SJCRH30 (cell line): ENCODE data around the gene GABBR2. TPM values are rescaled to one million over a fixed set of nuclear protein-coding genes. Genes with fewer than 3 reads are reported as not detected.
"Not testable (repeated sequence)": the region's sequence is repeated elsewhere in the genome, so short reads cannot be mapped to it uniquely, and the experiment has no call there.

Experiments
- DNase-seq, 2 experiments: peaks; one replicate each; pipeline ENCODE4 v3.0.0-alpha.2; 2015 to 2020
- H3K27ac ChIP-seq: fragments of 250-450 bp; sonication (Bioruptor Pico); 2 replicates; pipeline ENCODE4 v1.5.1; 2020; ENCODE audit warnings: mild to moderate bottlenecking, moderate library complexity
- H3K27me3 ChIP-seq: fragments of 250-450 bp; sonication (Bioruptor Pico); 2 replicates; pipeline ENCODE4 v1.5.1; 2020; ENCODE audit warnings: mild to moderate bottlenecking, moderate library complexity
- H3K36me3 ChIP-seq: fragments of 250-450 bp; sonication (Bioruptor Pico); 2 replicates; pipeline ENCODE4 v1.5.1; 2020; ENCODE audit warnings: mild to moderate bottlenecking, moderate library complexity
- H3K4me1 ChIP-seq: fragments of 250-450 bp; sonication (Bioruptor Pico); 2 replicates; pipeline ENCODE4 v1.5.1; 2020; ENCODE audit warnings: mild to moderate bottlenecking, moderate library complexity
- H3K4me3 ChIP-seq: fragments of 250-450 bp; sonication (Bioruptor Pico); 2 replicates; pipeline ENCODE4 v1.5.1; 2020; ENCODE audit warnings: mild to moderate bottlenecking, moderate library complexity
- H3K9me3 ChIP-seq: fragments of 250-450 bp; sonication (Bioruptor Pico); replicated peaks from 2 replicates; pipeline ENCODE4 v1.5.1; 2020; ENCODE audit warnings: mild to moderate bottlenecking, moderate library complexity
- total RNA-seq: library from RNA; depleted of rRNA; stranded (reverse); fragments of >200 nt; shearing (Covaris generic); gene quantifications from 2 replicates; pipeline ENCODE4 v1.2.3, GENCODE V29; 2014

GABBR2 gene
- total RNA-seq, 1 experiment from 2014 or later, result not detected

GRCh38 chr9:98686961-98687855 is 21.5 kb downstream of the GABBR2 start:
- H3K27me3 ChIP-seq, result no peaks in the 10 kb centered on the region; the same call in 1 of the 2 replicates
- H3K4me3 ChIP-seq, result no peak overlapping the region
- no peaks in the 10 kb centered on the region for H3K36me3 ChIP-seq
- H3K9me3 ChIP-seq, result no peaks in the 10 kb centered on the region
- H3K4me1 ChIP-seq, result no peaks in the 10 kb centered on the region
- H3K27ac ChIP-seq, result no peak overlapping the region
- no peak for DNase-seq

GRCh38 chr9:98684816-98685215 is 23.9 kb downstream of the GABBR2 start:
- H3K36me3 ChIP-seq, H3K4me3 ChIP-seq, H3K9me3 ChIP-seq, H3K4me1 ChIP-seq, DNase-seq, H3K27ac ChIP-seq, H3K27me3 ChIP-seq: not testable (repeated sequence)

GRCh38 chr9:98678244-98678842 is 30.4 kb downstream of the GABBR2 start:
- no peaks in the 10 kb centered on the region for H3K36me3 ChIP-seq
- H3K4me3 ChIP-seq, result no peak overlapping the region
- H3K27me3 ChIP-seq, result peaks cover 4% of the 10 kb centered on the region; the same call in 1 of the 2 replicates
- no peak overlapping the region for H3K27ac ChIP-seq
- DNase-seq, result no peak
- H3K9me3 ChIP-seq, result no peaks in the 10 kb centered on the region
- no peaks in the 10 kb centered on the region for H3K4me1 ChIP-seq

GRCh38 chr9:98673681-98674080 is 35.1 kb downstream of the GABBR2 start:
- Histone ChIP-seq H3K36me3 (no peaks in the 10 kb centered on the region), H3K27ac (no peak overlapping the region), H3K27me3 (peaks cover 12% of the 10 kb centered on the region; the same call in 1 of the 2 replicates), H3K4me3 (no peak overlapping the region), H3K9me3 (no peaks in the 10 kb centered on the region), H3K4me1 (no peaks in the 10 kb centered on the region)
- no peak for DNase-seq

GRCh38 chr9:98667005-98667640 is 41.6 kb downstream of the GABBR2 start:
- H3K4me1 ChIP-seq, result no peaks in the 10 kb centered on the region
- no peak for DNase-seq
- no peaks in the 10 kb centered on the region for H3K9me3 ChIP-seq

GRCh38 chr9:98665501-98665900 is 43.2 kb downstream of the GABBR2 start:
- Histone ChIP-seq H3K27me3 (peaks cover 10% of the 10 kb centered on the region; the same call in 1 of the 2 replicates), H3K36me3 (no peaks in the 10 kb centered on the region), H3K27ac (no peak overlapping the region), H3K4me1 (no peaks in the 10 kb centered on the region), H3K9me3 (no peaks in the 10 kb centered on the region), H3K4me3 (no peak overlapping the region)
- DNase-seq, result no peak

More at GRCh38 chr9:98667005-98667640, 41.6 kb downstream of the GABBR2 start:
- H3K27ac ChIP-seq, result no peak overlapping the region
- no peak overlapping the region for H3K4me3 ChIP-seq
- no peaks in the 10 kb centered on the region for H3K36me3 ChIP-seq
- H3K27me3 ChIP-seq, result peaks cover 3% of the 10 kb centered on the region; the same call in 1 of the 2 replicates

- Histone ChIP-seq H3K4me3 (no peak overlapping the region), H3K27me3 (peaks cover 14% of the 10 kb centered on the region; the same call in 1 of the 2 replicates), H3K9me3 (no peaks in the 10 kb centered on the region), H3K4me1 (no peaks in the 10 kb centered on the region), H3K27ac (no peak overlapping the region), H3K36me3 (no peaks in the 10 kb centered on the region)
- DNase-seq, result no peak
Measured at GRCh38 chr9:98660541-98660940, 48.2 kb downstream of the GABBR2 start.

GRCh38 chr9:98658951-98659351 is 49.8 kb downstream of the GABBR2 start:
- no peak overlapping the region for H3K4me3 ChIP-seq
- H3K4me1 ChIP-seq, result no peaks in the 10 kb centered on the region
- H3K27ac ChIP-seq, result no peak overlapping the region
- no peak for DNase-seq
- no peaks in the 10 kb centered on the region for H3K9me3 ChIP-seq
- H3K27me3 ChIP-seq, result peaks cover 14% of the 10 kb centered on the region; the same call in 1 of the 2 replicates
- H3K36me3 ChIP-seq, result no peaks in the 10 kb centered on the region

GRCh38 chr9:98657897-98658296 is 50.8 kb downstream of the GABBR2 start:
- Histone ChIP-seq H3K36me3 (no peaks in the 10 kb centered on the region), H3K9me3 (no peaks in the 10 kb centered on the region), H3K4me3 (no peak overlapping the region), H3K27me3 (peaks cover 19% of the 10 kb centered on the region), H3K27ac (no peak overlapping the region), H3K4me1 (no peaks in the 10 kb centered on the region)
- DNase-seq, result no peak

GRCh38 chr9:98656511-98656910 is 52.2 kb downstream of the GABBR2 start:
- Histone ChIP-seq H3K9me3 (no peaks in the 10 kb centered on the region), H3K27ac (no peak overlapping the region), H3K4me3 (no peak overlapping the region), H3K27me3 (peaks cover 15% of the 10 kb centered on the region), H3K4me1 (no peaks in the 10 kb centered on the region), H3K36me3 (no peaks in the 10 kb centered on the region)
- no peak for DNase-seq

- DNase-seq, H3K9me3 ChIP-seq, H3K27ac ChIP-seq, H3K27me3 ChIP-seq, H3K4me3 ChIP-seq, H3K36me3 ChIP-seq, H3K4me1 ChIP-seq: not testable (repeated sequence)
Measured at GRCh38 chr9:98655428-98655827, 53.3 kb downstream of the GABBR2 start.

GRCh38 chr9:98654247-98654646 is 54.5 kb downstream of the GABBR2 start:
- Histone ChIP-seq H3K27me3 (peaks cover 5% of the 10 kb centered on the region), H3K27ac (no peak overlapping the region), H3K36me3 (no peaks in the 10 kb centered on the region), H3K4me3 (no peak overlapping the region), H3K9me3 (no peaks in the 10 kb centered on the region), H3K4me1 (no peaks in the 10 kb centered on the region)
- no peak for DNase-seq

GRCh38 chr9:98652741-98653140 is 56.0 kb downstream of the GABBR2 start:
- peaks cover 5% of the 10 kb centered on the region for H3K27me3 ChIP-seq
- no peaks in the 10 kb centered on the region for H3K4me1 ChIP-seq
- no peak for DNase-seq
- H3K36me3 ChIP-seq, result no peaks in the 10 kb centered on the region
- H3K27ac ChIP-seq, result no peak overlapping the region
- no peaks in the 10 kb centered on the region for H3K9me3 ChIP-seq
- H3K4me3 ChIP-seq, result no peak overlapping the region

GRCh38 chr9:98652302-98652701 is 56.4 kb downstream of the GABBR2 start:
- Histone ChIP-seq H3K9me3 (no peaks in the 10 kb centered on the region), H3K27ac (no peak overlapping the region), H3K4me3 (no peak overlapping the region), H3K36me3 (no peaks in the 10 kb centered on the region), H3K4me1 (no peaks in the 10 kb centered on the region), H3K27me3 (peaks cover 5% of the 10 kb centered on the region)
- DNase-seq, result no peak

- Histone ChIP-seq H3K9me3 (no peaks in the 10 kb centered on the region), H3K4me1 (no peaks in the 10 kb centered on the region), H3K4me3 (no peak overlapping the region), H3K36me3 (no peaks in the 10 kb centered on the region), H3K27ac (no peak overlapping the region), H3K27me3 (no peaks in the 10 kb centered on the region; the same call in 1 of the 2 replicates)
- DNase-seq, result no peak
Measured at GRCh38 chr9:98647236-98647635, 61.5 kb downstream of the GABBR2 start.
